Activated CD4-positive, CD25-positive, alpha-beta regulatory T cell treated with anti-CD3 and anti-CD28 coated beads, Interleukin-2, amount 50 U/mL, for 24 hours (primary cell): ENCODE measurements around the gene RAC3.

Experiments used
- ATAC-seq, 2 donors: fragments of 150-1000 bp; cut with Tn5 transposase; one replicate each; pipeline ENCODE4 v1.10.0; 2021; ENCODE audit warnings: mild to moderate bottlenecking in 1 of 2, moderate library complexity in 1 of 2

The RAC3 gene

DNA sequence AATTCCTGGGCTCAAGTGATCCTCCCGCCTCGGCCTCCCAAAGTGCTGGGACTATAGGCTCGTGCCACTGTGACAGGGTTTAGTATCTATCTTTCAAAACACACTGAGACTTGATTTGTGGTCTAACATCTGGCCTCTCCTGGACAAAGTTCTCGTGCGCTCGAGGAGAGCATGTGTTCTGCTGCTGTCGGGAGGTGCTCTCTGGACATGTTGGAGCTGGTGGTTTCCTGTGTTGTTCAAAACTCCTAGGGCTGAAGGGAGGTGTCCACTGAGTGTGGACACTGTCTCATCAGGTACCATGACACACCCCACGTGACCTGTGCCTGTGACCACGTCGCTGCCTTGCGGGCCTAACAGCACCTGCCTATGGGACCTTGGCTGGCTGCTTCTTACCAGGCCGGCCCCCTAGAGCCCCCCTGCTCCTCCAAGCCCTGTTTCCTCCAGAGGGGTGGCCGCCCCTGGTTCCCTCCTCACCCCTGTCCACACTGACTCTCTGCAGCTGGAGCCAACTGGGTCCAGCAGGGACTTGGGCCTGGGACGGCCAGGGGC lies 14.5 kb downstream of the RAC3 start:
- no peak for ATAC-seq

GRCh38 chr17:82046903-82047302 lies 15.4 kb downstream of the RAC3 start:
- no peak for ATAC-seq

DNA sequence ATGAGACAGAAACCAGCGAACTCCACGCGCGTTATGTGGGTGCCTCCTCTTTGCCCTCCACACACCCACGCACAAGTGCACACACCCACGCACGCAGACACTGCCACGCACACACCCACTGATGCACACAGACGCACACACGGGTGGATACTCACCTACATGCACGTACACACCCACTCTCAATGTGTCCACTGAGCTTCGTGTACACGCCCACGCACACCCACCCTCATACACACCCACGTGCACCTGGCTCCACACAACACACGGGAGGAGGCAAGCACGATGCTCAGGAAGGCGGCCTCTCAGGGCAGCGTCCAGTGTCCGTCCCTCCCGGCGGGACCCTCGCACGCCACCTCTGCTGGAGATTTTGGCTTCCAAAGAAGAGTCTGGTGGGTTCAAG lies 15.9 kb downstream of the RAC3 start:
- no peak for ATAC-seq

DNA sequence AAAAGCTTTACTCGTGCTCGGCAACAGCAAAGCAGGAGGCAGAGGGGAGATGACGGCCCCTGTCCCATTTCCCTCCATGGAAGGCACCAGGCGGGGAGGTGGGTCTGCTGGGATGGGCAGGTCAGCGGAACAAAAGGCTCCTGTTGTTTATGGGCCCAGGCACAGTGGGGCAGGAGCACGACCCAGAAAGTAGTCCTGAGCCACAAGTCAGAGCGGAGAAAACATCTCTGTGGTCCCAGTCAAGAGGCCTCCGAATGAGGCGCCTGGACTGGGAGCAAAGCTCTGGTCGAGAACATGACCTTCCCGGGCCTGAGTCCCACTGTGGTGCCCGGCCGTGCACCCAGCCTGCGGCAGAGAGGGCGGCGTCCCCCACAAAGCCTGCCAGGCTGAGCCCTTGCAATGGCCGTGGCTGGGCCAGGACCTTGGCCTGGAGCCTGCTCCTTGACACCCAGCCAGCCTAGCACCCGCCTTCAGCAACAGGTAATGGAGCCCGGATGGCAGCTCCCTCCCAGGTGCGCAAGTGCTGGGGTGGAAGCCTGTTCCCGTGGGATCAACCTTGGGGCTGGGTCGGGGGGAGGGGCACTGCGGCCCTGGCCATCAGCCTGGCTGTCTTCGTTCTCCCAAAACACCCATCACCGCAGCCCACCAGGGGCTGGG lies 16.6 kb downstream of the RAC3 start:
- no peak for ATAC-seq

DNA sequence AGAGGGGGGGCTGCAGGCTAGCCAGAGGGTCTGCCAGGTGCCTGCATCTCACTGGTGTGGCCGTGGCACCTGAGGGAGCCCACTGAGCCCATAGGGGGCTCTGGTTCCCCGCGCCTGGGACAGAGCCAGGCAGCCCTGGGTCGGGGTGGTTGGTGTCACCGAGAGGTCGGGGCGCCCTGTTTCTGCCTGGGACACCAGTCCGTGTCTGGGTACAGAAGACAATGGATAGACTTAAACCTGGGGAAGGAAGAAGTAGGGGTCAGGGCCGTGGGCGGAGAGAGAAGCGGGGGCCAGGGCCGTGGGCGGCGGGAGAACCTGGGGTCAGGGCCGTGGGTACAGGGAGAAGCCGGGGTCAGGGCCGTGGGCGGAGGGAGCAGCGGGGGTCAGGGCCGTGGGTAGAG lies 17.1 kb downstream of the RAC3 start:
- no peak for ATAC-seq

- ATAC-seq = no peak
Observed at GRCh38 chr17:82049106-82049505, 17.6 kb downstream of the RAC3 start.

DNA sequence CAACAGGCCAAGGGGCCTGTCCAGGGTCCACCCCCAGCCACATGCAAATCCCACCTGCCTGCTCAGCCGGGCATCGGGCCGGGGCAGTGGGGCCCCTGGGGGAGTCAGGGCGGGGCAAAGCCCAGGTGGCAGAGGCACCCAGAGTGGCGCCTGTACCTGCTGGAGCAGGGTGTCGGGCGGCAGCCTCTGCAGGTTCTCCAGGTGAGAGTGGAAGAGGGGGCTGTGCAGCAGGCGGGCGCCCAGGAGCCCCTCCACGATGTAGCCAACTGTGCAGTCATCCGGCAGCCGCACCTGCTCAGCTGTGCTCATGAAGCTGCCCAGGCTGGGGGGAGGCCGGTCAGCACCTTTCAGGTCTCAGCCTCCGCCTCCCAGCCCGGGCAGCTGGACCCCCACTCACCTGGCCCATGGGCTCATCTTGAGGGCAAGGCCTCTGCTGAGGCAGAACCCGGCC lies 18.1 kb downstream of the RAC3 start:
- no peak for ATAC-seq

DNA sequence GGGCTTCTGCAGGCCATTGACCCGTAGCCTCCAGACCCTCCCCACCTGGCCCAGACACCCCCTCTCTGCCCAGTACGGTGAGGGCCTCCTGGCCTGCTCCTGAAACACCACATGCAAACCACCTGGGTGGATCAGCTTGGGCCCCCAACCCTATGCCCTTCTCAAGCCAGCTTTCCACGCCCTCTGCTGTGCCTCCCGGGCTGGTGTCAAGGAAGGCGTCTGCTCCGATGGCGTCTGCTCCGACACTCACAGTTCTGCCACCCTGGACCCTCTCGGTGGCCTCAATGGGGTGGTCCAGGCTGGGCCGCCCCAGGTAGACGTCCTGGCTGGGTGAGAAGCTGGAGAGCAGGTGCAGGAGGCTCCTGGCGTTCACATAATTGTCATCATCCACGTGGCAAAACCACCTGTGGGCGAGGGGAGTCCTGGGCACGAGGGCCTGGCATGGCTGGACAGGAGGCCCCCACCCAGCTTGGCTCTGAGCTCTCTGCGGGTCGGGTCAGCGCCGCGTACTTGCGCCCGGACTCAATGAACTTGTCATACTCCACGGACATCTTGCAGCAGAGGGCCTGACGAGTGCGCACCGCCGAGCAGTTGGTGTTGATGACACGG lies 18.8 kb downstream of the RAC3 start:
- no peak for ATAC-seq

DNA sequence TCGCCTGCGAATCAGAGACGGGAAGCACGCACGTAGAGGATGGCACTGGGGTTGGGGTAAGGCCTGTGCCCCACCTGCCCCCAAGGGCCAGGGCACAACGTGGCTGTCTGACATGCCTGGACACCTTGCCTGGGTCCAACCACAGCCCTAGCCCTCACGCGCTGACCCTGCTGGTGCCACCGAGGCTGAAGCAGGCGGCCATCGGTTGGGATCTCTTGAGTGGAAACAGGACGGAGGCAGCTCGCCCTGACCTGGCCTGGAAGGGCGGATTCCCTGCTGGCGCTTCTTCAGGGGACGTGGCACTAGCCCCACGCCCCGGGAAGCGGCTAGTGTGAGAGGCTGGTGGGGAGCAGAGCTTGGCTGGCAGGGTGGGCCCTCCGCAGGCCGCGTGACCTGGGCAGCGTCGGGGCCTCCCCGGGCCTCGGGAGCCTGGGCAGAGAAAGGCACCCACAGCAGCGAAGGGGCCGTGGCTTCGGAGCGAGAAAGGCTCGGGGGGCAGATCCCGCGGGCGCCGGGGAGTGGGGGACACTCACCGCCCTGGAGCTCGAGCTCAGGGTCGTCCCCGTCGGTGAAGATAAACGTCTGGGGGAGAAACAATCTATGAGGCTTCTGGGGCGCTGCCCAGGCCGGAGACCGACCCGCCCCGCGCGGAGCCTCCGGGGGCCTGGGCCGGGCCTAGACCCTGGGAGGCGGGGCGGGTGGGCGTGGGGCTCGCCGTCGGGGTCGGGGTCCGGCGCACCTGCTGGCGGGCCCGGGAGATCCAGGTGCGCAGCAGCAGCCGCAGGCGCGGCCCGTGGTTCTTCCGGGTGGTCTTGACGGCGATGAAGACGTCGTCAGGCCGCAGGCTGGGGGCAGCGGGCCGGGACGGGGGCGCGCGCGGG lies 19.5 kb downstream of the RAC3 start:
- peak in 1 of 2 donors; percentile 6 for ATAC-seq

DNA sequence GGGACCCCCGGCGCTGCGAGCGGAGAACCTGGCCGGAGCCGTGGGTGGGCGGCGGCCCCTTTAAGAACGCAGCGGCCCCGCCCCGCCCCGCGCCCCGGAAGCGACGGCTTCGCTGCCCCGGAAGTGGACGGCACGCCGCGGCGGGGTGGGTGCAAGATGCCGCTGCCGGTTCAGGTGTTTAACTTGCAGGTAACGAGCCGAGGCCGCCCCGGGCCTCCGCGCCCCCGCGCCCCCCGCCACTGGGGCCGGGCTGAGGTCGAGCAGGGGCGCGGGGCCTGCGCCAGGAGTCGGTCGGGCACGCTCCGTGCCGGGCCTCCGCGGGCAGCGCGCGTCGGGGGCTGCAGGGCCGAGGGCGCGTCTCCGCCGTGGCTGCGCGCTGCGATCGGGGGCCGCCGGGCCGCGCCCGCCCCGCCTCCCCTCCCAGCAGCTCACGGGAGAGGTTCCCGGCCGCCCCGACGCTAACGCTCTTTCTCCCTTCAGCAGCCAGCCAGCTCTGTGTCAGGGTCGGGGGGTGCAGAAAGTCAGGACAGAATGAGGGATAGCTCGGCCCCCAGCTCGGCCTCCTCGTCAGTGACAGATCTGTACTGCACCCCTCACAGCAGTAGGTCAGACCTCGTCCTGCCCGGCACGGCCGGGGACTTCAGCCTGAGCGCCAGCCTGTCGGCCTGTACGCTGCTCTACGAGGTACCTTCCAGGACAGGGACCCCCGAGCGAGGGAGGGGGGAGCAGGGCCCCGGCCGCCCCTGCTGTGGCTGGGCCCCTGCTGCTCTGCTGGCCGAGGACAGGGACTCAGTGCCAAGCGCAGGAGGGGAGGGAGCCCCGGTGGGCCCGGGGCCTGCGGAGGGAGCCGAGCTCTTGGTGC lies 20.5 kb downstream of the RAC3 start, which contains the start of the genes GPS1 and RFNG:
GPS1 (plus strand) TSS at position 123 of the 862 bp plus-strand sequence; CDS start at position 157, 34 bp downstream.
RFNG (minus strand) TSS at position 36 of the 862 bp plus-strand sequence. CDS start 45 bp downstream, outside the sequence.
- peak; percentile 91 to 93 for ATAC-seq

GRCh38 chr17:82052638-82053059 lies 21.2 kb downstream of the RAC3 start:
- ATAC-seq = no peak

- ATAC-seq = no peak
Observed at GRCh38 chr17:82053130-82053529, 21.7 kb downstream of the RAC3 start.

GRCh38 chr17:82053556-82054263 lies 22.2 kb downstream of the RAC3 start:
- ATAC-seq = no peak

- ATAC-seq = no peak
Observed at GRCh38 chr17:82054351-82055022, 23.0 kb downstream of the RAC3 start.

DNA sequence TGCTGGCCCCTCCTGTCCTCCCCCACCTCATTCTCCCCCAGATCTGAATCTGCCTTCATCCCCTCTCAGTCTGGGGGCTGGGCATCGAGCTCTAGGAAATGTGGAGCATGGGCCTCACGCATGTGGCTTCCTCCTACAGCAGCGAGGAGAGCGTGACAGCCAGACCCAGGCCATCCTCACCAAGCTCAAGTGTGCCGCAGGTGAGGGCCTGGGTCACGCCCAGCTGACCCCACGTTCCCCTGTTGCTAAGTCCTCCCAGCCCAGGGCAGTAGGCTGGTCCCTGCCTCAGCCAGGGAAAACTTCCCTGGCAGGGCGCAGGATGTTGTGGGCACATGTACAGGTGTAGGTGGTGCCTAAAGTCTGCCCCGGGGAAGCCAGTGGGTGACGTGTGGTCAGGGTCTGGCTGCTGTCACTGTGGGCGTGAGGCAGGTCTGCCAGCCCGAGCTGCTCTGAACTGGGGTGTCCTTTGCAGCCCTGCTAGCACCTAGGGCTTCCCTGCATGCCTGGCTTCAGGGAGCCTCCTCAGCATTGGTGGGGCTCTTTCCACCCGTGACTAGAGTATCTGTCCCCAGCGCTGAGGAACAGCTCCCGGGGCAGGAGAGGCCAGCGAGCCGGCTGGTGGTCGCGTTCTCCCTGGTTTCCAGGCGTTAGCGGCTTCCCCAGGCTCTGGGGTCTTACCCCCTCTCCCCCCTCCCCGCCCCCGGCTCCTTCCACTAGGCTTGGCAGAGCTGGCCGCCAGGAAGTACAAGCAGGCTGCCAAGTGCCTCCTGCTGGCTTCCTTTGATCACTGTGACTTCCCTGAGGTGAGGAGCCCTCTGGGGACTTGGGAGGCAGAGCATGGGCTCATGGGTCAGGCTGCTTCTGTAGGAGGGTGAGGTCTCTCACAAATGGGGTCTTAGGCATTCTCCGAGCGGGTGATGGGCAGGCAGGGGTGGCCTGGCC lies 23.8 kb downstream of the RAC3 start:
- no peak for ATAC-seq

GRCh38 chr17:82055965-82056728 lies 24.7 kb downstream of the RAC3 start:
- no peak for ATAC-seq

DNA sequence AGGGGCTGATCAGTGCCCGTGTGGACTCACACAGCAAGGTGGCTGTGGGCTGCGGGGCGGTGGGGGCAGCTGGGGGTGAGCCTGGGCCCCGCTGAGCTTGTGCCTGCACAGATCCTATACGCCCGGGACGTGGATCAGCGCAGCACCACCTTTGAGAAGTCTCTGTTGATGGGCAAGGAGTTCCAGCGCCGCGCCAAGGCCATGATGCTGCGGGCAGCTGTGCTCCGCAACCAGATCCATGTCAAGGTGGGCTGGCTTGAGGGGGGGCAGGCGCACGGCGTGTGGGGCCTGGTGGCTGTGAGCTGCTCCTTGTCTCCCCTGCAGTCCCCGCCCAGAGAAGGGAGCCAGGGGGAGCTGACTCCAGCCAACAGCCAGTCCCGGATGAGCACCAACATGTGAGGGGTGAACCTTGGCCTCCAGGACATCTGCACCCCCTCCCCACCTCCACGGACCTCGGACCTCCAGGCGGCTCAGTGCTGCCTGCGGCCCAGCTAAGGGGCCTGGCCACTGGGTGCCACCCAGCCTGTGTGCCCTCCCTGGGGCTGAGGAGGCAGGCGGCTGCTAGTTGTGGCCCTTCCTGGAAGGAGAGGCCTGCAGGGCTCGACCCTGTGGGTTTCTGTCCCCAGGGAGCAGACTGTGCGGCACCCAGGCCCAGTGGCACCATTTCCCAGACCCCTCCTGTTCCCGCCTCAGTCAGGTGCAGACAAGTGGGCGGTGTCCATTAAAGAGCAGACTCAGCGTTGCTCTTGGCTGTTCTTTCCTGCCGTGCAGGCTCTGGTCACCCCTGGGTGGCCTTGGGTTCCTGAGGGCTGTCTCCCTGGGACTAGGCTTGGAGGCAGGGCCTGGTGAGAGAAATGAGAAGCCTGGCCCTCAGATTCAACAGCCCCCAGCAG lies 25.5 kb downstream of the RAC3 start:
- ATAC-seq = no peak
